Spleen (tissue), 7 donors: ENCODE data around the gene NRK.
"Not testable (repeated sequence)": the region's sequence is repeated elsewhere in the genome, so short reads cannot be mapped to it uniquely, and the experiment has no call there.

ENCODE experiments used
- CTCF ChIP-seq, 11 experiments: fragments of 200-600 bp in 7 of 11; fragments of 450-650 bp in 4 of 11; sonication (generic) in 4 of 11; IDR thresholded peaks in 8 of 11; conservative IDR thresholded peaks in 3 of 11; 1 replicate in 7 of 11; 2 replicates in 4 of 11; pipeline versions ENCODE4 v1.4.0 to v1.8.0; 2016 to 2021; ENCODE audit warnings: antibody characterized with exemption in 11 of 11, inconsistent platforms in 4 of 11, mild to moderate bottlenecking in 1 of 11
- POLR2A ChIP-seq, 3 donors: fragments of 450-650 bp; IDR thresholded peaks; one replicate each; pipeline ENCODE4 v1.5.1; 2017; ENCODE audit warnings: antibody characterized with exemption in 3 of 3, mild to moderate bottlenecking in 1 of 3
- POLR2AphosphoS5 ChIP-seq, 3 donors: sonication (generic); formaldehyde crosslinking; IDR thresholded peaks; one replicate each; pipeline ENCODE4 v1.5.1; 2017; ENCODE audit warnings: antibody characterized with exemption in 3 of 3
- donor health status: DM: no; HTN: no; CAD: no; lungs with moderate emphysema.
- donor health status: DM: no; HTN: no; CAD: no.
- donor health status: DM: no; HTN: no; CAD: no.

DNA sequence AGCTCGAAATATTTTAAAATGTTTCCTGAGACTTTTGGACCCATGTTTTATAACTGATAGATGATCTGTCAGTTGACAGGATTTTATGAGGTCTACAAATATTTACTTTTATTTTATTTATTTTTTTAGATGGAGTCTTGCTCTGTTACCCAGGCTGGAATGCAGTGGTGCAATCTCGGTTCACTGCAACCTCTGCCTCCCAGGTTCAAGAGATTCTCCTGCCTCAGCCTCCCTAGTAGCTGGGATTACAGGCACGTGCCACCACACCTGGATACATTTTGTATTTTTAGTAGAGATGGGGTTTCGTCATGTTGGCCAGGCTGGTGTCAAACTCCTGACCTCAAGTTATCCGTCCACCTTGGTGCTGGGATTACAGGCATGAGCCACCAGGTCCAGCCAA, 166.1 kb downstream of the NRK start:
- not testable (repeated sequence) for TF ChIP-seq CTCF (IDR thresholded peaks at IDR 0.05 in 8 of 11, conservative IDR thresholded peaks at IDR 0.05 in 3 of 11); POLR2AphosphoS5 (IDR thresholded peaks at IDR 0.05); POLR2A (IDR thresholded peaks at IDR 0.05)
